Measurements from ENCODE around the gene NT5DC1. TPM values are rescaled to one million over a fixed set of nuclear protein-coding genes. Genes with fewer than 3 reads are reported as not detected.

The NT5DC1 gene
- total and polyA plus RNA-seq, 12 donors = 13.7 to 90.9 (median 36.3) TPM

GRCh38 chr6:116263353-116263752 lies 162.7 kb downstream of the NT5DC1 start:
- Histone ChIP-seq H3K27ac (no peak overlapping the region), H3K36me3 (replicated peaks in 1 of 2) (no peaks in the 10 kb centered on the region), H3K9me3 (replicated peaks in 1 of 3) (no peaks in the 10 kb centered on the region), H3K4me1 (replicated peaks in 1 of 2) (no peaks in the 10 kb centered on the region), H3K27me3 (no peaks in the 10 kb centered on the region), H3K4me3 (no peak overlapping the region)
- 81 to 95% (median 85%) methylated on average over 1 of the region's 1 CpG for WGBS, 4 donors
- no peak for DNase-seq
- no peak for TF ChIP-seq POLR2A (IDR thresholded peaks at IDR 0.05)
- no peak for TF ChIP-seq CTCF (IDR thresholded peaks at IDR 0.05)
- intact Hi-C loops (cut with DNase I) = no loop called here

- no peak for TF ChIP-seq POLR2A (IDR thresholded peaks at IDR 0.05)
- 84 to 94% (median 91%) methylated on average over 2 to 4 of the region's 4 CpGs for WGBS, 4 donors
- H3K36me3 ChIP-seq (replicated peaks in 1 of 2) = no peaks in the 10 kb centered on the region
- H3K9me3 ChIP-seq (replicated peaks in 1 of 3) = no peaks in the 10 kb centered on the region
- intact Hi-C loops (cut with DNase I) = no loop called here
- H3K4me3 ChIP-seq = no peak overlapping the region
- H3K27me3 ChIP-seq = no peaks in the 10 kb centered on the region
- no peak overlapping the region for H3K27ac ChIP-seq
- H3K4me1 ChIP-seq (replicated peaks in 1 of 2) = peaks cover 2 to 4% of the 10 kb centered on the region in 2 donors
- DNase-seq = no peak
These were observed 164.6 kb downstream of the NT5DC1 start for GRCh38 chr6:116265041-116265829.

- TF ChIP-seq POLR2A (IDR thresholded peaks at IDR 0.05) = no peak
- TF ChIP-seq CTCF (IDR thresholded peaks at IDR 0.05) = no peak
- Histone ChIP-seq H3K27ac (no peak overlapping the region), H3K9me3 (replicated peaks in 1 of 3) (no peaks in the 10 kb centered on the region), H3K4me3 (no peak overlapping the region), H3K4me1 (replicated peaks in 1 of 2) (peaks cover 2 to 7% of the 10 kb centered on the region in 2 donors), H3K27me3 (no peaks in the 10 kb centered on the region), H3K36me3 (replicated peaks in 1 of 2) (no peaks in the 10 kb centered on the region)
- intact Hi-C loops (cut with DNase I) = no loop called here
- DNase-seq = no peak
These were observed 166.2 kb downstream of the NT5DC1 start for GRCh38 chr6:116266803-116267202.

GRCh38 chr6:116267836-116268588 lies 167.4 kb downstream of the NT5DC1 start:
- WGBS, 4 donors = 37 to 52% (median 47%) methylated on average over 3 of the region's 3 CpGs
- DNase-seq = no peak
- TF ChIP-seq CTCF (IDR thresholded peaks at IDR 0.05) (no peak), POLR2A (IDR thresholded peaks at IDR 0.05) (no peak)
- intact Hi-C loops (cut with DNase I) = no loop called here
- Histone ChIP-seq H3K4me1 (replicated peaks in 1 of 2) (peaks cover 2 to 7% of the 10 kb centered on the region in 2 donors), H3K36me3 (replicated peaks in 1 of 2) (peaks cover 0 to 7% of the 10 kb centered on the region in 2 donors), H3K4me3 (no peak overlapping the region), H3K9me3 (replicated peaks in 1 of 3) (no peaks in the 10 kb centered on the region), H3K27me3 (no peaks in the 10 kb centered on the region), H3K27ac (no peak overlapping the region)

All from adrenal gland (tissue), 12 donors.